ENCODE data around the gene MRC2.

DNA sequence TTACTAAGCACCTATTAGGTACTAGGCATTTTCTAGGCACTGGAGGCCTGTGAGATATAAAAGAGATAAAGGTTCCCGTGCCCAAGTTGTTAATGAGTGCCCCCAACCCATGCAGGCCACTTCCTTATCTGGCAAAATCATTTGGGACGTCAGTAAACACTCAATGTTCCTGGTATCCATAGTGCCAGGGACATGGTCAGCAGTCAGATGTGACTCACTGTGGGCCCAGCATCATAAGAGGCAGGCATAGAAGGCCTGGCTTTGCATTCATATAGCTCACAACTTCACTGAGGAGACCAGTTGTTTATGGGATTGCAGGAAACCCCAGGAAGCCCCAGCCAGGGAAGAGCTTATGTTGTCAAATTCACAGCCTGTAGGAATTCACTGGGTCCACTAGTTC lies 81.1 kb downstream of the MRC2 start:
- TF ChIP-seq, protein P1, sequence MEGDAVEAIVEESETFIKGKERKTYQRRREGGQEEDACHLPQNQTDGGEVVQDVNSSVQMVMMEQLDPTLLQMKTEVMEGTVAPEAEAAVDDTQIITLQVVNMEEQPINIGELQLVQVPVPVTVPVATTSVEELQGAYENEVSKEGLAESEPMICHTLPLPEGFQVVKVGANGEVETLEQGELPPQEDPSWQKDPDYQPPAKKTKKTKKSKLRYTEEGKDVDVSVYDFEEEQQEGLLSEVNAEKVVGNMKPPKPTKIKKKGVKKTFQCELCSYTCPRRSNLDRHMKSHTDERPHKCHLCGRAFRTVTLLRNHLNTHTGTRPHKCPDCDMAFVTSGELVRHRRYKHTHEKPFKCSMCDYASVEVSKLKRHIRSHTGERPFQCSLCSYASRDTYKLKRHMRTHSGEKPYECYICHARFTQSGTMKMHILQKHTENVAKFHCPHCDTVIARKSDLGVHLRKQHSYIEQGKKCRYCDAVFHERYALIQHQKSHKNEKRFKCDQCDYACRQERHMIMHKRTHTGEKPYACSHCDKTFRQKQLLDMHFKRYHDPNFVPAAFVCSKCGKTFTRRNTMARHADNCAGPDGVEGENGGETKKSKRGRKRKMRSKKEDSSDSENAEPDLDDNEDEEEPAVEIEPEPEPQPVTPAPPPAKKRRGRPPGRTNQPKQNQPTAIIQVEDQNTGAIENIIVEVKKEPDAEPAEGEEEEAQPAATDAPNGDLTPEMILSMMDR (IDR thresholded peaks at IDR 0.05; ENCODE audit: insufficient read depth, low read depth, low read length): no peak
- TF ChIP-seq EZH2 (IDR thresholded peaks at IDR 0.05; ENCODE audit: insufficient read depth, low read length): no peak
